SK-N-SH treated with all-trans-retinoic acid at 6 μM for 48 hours (cell line): Measurements from ENCODE around the gene VAC14.

Experiments used
- ATAC-seq: fragments of 200-7000 bp; cut with Tn5 transposase; 3 replicates; pipeline ENCODE4 v1.9.1; 2020; ENCODE audit warnings: mild to moderate bottlenecking, moderate library complexity
- BACH2 ChIP-seq: fragments of 250-450 bp; sonication (Bioruptor Pico); IDR thresholded peaks from 2 replicates; pipeline ENCODE4 v1.9.0; 2021; ENCODE audit warnings: mild to moderate bottlenecking, borderline replicate concordance
- CSDC2 ChIP-seq: fragments of 250-450 bp; sonication (Bioruptor Pico); IDR thresholded peaks from 2 replicates; pipeline ENCODE4 v1.5.0; 2020; ENCODE audit warnings: mild to moderate bottlenecking, moderate library complexity
- ESRRG ChIP-seq: fragments of 250-450 bp; sonication (Bioruptor Pico); IDR thresholded peaks from 2 replicates; pipeline ENCODE4 v1.6.1; 2021; ENCODE audit warnings: mild to moderate bottlenecking
- GLIS3 ChIP-seq: fragments of 250-450 bp; sonication (Bioruptor Pico); IDR thresholded peaks from 2 replicates; pipeline ENCODE4 v1.5.0; 2020; ENCODE audit warnings: mild to moderate bottlenecking, moderate library complexity
- OSR1 ChIP-seq: fragments of 250-450 bp; sonication (Bioruptor Pico); IDR thresholded peaks from 2 replicates; pipeline ENCODE4 v1.8.0; 2022; ENCODE audit warnings: moderate library complexity, mild to moderate bottlenecking, inconsistent platforms
- PPARA ChIP-seq: fragments of 250-450 bp; sonication (Bioruptor Pico); IDR thresholded peaks from 2 replicates; pipeline ENCODE4 v1.5.0; 2020; ENCODE audit warnings: mild to moderate bottlenecking, borderline replicate concordance
- RARB ChIP-seq: fragments of 250-450 bp; sonication (Bioruptor Pico); IDR thresholded peaks from 2 replicates; pipeline ENCODE4 v1.8.0; 2021; ENCODE audit warnings: mild to moderate bottlenecking, moderate library complexity
- SNAI2 ChIP-seq: fragments of 250-450 bp; sonication (Bioruptor Pico); IDR thresholded peaks from 2 replicates; pipeline ENCODE4 v1.5.0; 2020; ENCODE audit warnings: mild to moderate bottlenecking, moderate library complexity
- TCF4 ChIP-seq: fragments of 250-450 bp; sonication (Bioruptor Pico); IDR thresholded peaks from 2 replicates; pipeline ENCODE4 v1.8.0; 2021; ENCODE audit warnings: mild to moderate bottlenecking, moderate library complexity, borderline replicate concordance
- TOX ChIP-seq: fragments of 250-450 bp; sonication (Bioruptor Pico); IDR thresholded peaks from 2 replicates; pipeline ENCODE4 v1.8.0; 2021; ENCODE audit warnings: mild to moderate bottlenecking, moderate library complexity, borderline replicate concordance
- ZC3H10 ChIP-seq: fragments of 250-450 bp; sonication (Bioruptor Pico); IDR thresholded peaks from 2 replicates; pipeline ENCODE4 v1.5.1; 2021; ENCODE audit warnings: mild to moderate bottlenecking, moderate library complexity
- ZFP3 ChIP-seq: fragments of 250-450 bp; sonication (Bioruptor Pico); IDR thresholded peaks from 2 replicates; pipeline ENCODE4 v1.5.0; 2020; ENCODE audit warnings: mild to moderate bottlenecking, moderate library complexity
- ZFP30 ChIP-seq: fragments of 450-650 bp; formaldehyde crosslinking; IDR thresholded peaks from 2 replicates; pipeline ENCODE4 v1.5.0; 2022; ENCODE audit warnings: mild to moderate bottlenecking, moderate library complexity
- ZNF565 ChIP-seq: fragments of 450-650 bp; formaldehyde crosslinking; conservative IDR thresholded peaks from 2 replicates; pipeline ENCODE4 v1.5.0; 2020; ENCODE audit warnings: low read depth, mild to moderate bottlenecking, moderate library complexity
- ZNF70 ChIP-seq: fragments of 450-650 bp; formaldehyde crosslinking; IDR thresholded peaks from 2 replicates; pipeline ENCODE4 v1.5.0; 2020; ENCODE audit warnings: mild to moderate bottlenecking, moderate library complexity
- ZNF8 ChIP-seq: fragments of 450-650 bp; formaldehyde crosslinking; IDR thresholded peaks from 2 replicates; pipeline ENCODE4 v1.5.0; 2020; ENCODE audit warnings: mild to moderate bottlenecking, moderate library complexity
- TF ChIP-seq, protein P1 (sequence below): fragments of 250-450 bp; sonication (Bioruptor Pico); IDR thresholded peaks from 2 replicates; pipeline ENCODE4 v1.8.0; 2020; ENCODE audit warnings: mild to moderate bottlenecking, moderate library complexity, borderline replicate concordance
- TF ChIP-seq, protein P2 (sequence below): fragments of 250-450 bp; sonication (Bioruptor Pico); IDR thresholded peaks from 2 replicates; pipeline ENCODE4 v1.8.0; 2021; ENCODE audit warnings: low read depth, mild to moderate bottlenecking, moderate library complexity, borderline replicate concordance
- TF ChIP-seq, protein P3 (sequence below): fragments of 250-450 bp; sonication (Bioruptor Pico); IDR thresholded peaks from 2 replicates; pipeline ENCODE4 v1.5.1; 2021; ENCODE audit warnings: mild to moderate bottlenecking, moderate library complexity
- TF ChIP-seq, protein P4 (sequence below): fragments of 250-450 bp; sonication (Bioruptor Pico); IDR thresholded peaks from 2 replicates; pipeline ENCODE4 v1.5.1; 2020; ENCODE audit warnings: low read depth, mild to moderate bottlenecking, moderate library complexity
- TF ChIP-seq, protein P5 (sequence below): fragments of 250-450 bp; sonication (Bioruptor Pico); IDR thresholded peaks from 2 replicates; pipeline ENCODE4 v1.5.0; 2020; ENCODE audit warnings: mild to moderate bottlenecking, moderate library complexity

The VAC14 gene

DNA sequence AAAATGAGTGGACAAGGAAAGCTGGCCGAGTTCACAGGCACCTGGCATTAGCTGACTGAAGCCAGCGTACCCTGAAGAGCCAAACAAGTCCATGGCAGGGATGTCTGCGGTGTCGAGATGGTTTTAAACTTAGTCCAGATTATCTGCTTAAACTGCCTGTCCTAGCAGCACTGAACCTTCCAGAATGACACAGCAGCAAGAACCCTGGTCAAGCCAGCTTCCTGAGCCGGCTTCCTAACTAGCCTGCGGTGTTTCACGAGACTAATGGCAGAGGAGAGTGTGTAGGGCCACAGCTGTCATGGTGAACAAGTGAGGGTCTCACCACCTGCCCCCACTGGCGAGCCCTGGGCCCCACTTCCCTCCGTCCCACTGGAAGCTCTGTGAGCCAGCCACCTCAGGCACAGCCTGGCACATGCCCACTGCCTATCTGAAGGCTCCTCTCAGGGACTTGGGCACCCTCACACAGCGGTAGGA is 86.3 kb downstream of the VAC14 start:
- no peak for TF ChIP-seq ZC3H10 (CRISPR knock-in tag)
- TF ChIP-seq ZFP30 (CRISPR knock-in tag) = no peak
- no peak for TF ChIP-seq TCF4 (CRISPR knock-in tag)
- TF ChIP-seq, protein P1, sequence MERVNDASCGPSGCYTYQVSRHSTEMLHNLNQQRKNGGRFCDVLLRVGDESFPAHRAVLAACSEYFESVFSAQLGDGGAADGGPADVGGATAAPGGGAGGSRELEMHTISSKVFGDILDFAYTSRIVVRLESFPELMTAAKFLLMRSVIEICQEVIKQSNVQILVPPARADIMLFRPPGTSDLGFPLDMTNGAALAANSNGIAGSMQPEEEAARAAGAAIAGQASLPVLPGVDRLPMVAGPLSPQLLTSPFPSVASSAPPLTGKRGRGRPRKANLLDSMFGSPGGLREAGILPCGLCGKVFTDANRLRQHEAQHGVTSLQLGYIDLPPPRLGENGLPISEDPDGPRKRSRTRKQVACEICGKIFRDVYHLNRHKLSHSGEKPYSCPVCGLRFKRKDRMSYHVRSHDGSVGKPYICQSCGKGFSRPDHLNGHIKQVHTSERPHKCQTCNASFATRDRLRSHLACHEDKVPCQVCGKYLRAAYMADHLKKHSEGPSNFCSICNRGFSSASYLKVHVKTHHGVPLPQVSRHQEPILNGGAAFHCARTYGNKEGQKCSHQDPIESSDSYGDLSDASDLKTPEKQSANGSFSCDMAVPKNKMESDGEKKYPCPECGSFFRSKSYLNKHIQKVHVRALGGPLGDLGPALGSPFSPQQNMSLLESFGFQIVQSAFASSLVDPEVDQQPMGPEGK (CRISPR knock-in tag) = no peak
- ATAC-seq = no peak; the same call in 1 of the 3 replicates

DNA sequence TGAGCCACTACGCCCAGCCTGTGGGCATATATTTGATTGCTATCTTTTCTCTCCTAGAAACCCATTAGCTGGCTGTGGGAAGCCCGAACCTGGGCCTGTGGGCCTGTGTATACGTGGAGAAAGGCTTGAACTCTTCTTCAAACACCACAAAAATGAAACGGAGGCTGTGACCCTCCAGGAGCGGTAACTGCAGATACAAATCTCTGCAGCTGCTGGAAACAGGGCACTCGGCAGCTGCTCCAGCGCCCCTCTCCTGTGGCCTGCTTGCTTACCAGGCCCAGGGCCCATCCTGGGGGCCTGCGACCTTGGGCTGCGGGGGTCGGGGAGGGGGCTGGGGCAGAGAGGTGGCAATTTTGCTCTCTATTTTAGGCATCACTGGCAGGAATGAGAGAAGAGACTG is 87.1 kb downstream of the VAC14 start:
- TF ChIP-seq TOX (CRISPR knock-in tag) (no peak), ZC3H10 (CRISPR knock-in tag) (no peak), GLIS3 (CRISPR knock-in tag) (no peak), PPARA (no peak), ZFP3 (CRISPR knock-in tag) (no peak), ZNF8 (CRISPR knock-in tag) (no peak), RARB (CRISPR knock-in tag) (no peak), ZNF565 (no peak), OSR1 (no peak), ESRRG (CRISPR knock-in tag) (no peak)
- TF ChIP-seq, protein P2, sequence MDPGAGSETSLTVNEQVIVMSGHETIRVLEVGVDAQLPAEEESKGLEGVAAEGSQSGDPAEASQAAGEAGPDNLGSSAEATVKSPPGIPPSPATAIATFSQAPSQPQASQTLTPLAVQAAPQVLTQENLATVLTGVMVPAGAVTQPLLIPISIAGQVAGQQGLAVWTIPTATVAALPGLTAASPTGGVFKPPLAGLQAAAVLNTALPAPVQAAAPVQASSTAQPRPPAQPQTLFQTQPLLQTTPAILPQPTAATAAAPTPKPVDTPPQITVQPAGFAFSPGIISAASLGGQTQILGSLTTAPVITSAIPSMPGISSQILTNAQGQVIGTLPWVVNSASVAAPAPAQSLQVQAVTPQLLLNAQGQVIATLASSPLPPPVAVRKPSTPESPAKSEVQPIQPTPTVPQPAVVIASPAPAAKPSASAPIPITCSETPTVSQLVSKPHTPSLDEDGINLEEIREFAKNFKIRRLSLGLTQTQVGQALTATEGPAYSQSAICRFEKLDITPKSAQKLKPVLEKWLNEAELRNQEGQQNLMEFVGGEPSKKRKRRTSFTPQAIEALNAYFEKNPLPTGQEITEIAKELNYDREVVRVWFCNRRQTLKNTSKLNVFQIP = no peak
- TF ChIP-seq, protein P3, sequence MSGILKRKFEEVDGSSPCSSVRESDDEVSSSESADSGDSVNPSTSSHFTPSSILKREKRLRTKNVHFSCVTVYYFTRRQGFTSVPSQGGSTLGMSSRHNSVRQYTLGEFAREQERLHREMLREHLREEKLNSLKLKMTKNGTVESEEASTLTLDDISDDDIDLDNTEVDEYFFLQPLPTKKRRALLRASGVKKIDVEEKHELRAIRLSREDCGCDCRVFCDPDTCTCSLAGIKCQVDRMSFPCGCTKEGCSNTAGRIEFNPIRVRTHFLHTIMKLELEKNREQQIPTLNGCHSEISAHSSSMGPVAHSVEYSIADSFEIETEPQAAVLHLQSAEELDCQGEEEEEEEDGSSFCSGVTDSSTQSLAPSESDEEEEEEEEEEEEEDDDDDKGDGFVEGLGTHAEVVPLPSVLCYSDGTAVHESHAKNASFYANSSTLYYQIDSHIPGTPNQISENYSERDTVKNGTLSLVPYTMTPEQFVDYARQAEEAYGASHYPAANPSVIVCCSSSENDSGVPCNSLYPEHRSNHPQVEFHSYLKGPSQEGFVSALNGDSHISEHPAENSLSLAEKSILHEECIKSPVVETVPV (CRISPR knock-in tag) = no peak
- TF ChIP-seq, protein P4, sequence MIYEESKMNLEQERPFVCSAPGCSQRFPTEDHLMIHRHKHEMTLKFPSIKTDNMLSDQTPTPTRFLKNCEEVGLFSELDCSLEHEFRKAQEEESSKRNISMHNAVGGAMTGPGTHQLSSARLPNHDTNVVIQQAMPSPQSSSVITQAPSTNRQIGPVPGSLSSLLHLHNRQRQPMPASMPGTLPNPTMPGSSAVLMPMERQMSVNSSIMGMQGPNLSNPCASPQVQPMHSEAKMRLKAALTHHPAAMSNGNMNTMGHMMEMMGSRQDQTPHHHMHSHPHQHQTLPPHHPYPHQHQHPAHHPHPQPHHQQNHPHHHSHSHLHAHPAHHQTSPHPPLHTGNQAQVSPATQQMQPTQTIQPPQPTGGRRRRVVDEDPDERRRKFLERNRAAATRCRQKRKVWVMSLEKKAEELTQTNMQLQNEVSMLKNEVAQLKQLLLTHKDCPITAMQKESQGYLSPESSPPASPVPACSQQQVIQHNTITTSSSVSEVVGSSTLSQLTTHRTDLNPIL (CRISPR knock-in tag) = no peak
- TF ChIP-seq, protein P5, sequence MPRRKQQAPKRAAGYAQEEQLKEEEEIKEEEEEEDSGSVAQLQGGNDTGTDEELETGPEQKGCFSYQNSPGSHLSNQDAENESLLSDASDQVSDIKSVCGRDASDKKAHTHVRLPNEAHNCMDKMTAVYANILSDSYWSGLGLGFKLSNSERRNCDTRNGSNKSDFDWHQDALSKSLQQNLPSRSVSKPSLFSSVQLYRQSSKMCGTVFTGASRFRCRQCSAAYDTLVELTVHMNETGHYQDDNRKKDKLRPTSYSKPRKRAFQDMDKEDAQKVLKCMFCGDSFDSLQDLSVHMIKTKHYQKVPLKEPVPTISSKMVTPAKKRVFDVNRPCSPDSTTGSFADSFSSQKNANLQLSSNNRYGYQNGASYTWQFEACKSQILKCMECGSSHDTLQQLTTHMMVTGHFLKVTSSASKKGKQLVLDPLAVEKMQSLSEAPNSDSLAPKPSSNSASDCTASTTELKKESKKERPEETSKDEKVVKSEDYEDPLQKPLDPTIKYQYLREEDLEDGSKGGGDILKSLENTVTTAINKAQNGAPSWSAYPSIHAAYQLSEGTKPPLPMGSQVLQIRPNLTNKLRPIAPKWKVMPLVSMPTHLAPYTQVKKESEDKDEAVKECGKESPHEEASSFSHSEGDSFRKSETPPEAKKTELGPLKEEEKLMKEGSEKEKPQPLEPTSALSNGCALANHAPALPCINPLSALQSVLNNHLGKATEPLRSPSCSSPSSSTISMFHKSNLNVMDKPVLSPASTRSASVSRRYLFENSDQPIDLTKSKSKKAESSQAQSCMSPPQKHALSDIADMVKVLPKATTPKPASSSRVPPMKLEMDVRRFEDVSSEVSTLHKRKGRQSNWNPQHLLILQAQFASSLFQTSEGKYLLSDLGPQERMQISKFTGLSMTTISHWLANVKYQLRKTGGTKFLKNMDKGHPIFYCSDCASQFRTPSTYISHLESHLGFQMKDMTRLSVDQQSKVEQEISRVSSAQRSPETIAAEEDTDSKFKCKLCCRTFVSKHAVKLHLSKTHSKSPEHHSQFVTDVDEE (CRISPR knock-in tag) = no peak; the same call in 1 of the 2 replicates
- ATAC-seq = no peak

DNA sequence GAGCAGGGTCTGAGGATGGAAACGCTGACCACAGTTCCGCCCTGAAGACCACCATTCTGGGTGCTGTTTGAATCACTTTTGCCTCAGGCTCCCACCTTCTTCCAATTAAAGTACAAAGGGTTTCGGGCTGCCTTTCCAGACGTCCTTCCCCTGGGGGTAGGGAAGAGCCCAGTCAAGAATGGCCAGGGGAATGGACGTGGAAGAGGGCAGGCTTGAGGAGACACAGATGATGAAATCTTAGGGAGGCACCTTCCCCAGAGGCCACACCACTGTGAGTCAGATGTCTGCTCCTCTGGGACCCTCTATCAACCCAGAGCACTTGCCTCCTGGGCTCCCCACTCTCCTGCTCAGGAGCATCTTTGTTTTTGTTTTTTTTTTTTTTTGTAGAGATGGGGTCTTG is 87.6 kb downstream of the VAC14 start:
- no peak for TF ChIP-seq ZNF70 (CRISPR knock-in tag)
- TF ChIP-seq GLIS3 (CRISPR knock-in tag) = no peak
- no peak for TF ChIP-seq ZNF565

DNA sequence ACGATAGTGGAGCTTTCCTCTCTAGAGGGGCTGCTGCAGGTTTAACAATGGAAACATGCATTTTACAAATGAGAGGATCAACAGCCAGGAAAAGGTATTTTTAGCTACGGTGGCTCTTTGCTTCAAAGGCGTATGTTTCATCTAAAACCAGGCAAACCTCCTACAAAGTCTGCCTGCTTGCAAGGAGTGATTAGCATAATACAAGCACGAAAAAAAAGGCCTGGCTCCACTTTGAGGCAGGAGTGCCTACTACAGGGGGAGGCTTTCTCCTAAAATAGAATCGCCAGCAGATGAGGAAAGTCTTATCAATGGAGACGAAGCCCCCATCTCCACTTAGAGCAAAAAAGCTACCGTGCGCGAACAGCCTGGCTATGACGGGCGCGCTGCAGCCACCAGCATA is 88.0 kb downstream of the VAC14 start:
- ATAC-seq = no peak
- no peak for TF ChIP-seq ZFP30 (CRISPR knock-in tag)
- TF ChIP-seq BACH2 (CRISPR knock-in tag) = no peak
- TF ChIP-seq SNAI2 (CRISPR knock-in tag) = no peak
- TF ChIP-seq, protein P3 (CRISPR knock-in tag) = no peak
- TF ChIP-seq ZFP3 (CRISPR knock-in tag) = no peak
- TF ChIP-seq CSDC2 (CRISPR knock-in tag) = no peak
- TF ChIP-seq, protein P1 (CRISPR knock-in tag) = no peak
- no peak for TF ChIP-seq ESRRG (CRISPR knock-in tag)
- TF ChIP-seq OSR1 = no peak
- TF ChIP-seq, protein P2 = no peak

More for the DNA sequence above, 87.6 kb downstream of the VAC14 start:
- ATAC-seq = no peak
